Measurements from ENCODE around the gene TTF2.
"Not testable (repeated sequence)": the region's sequence is repeated elsewhere in the genome, so short reads cannot be mapped to it uniquely, and the experiment has no call there.

Gene TTF2

DNA sequence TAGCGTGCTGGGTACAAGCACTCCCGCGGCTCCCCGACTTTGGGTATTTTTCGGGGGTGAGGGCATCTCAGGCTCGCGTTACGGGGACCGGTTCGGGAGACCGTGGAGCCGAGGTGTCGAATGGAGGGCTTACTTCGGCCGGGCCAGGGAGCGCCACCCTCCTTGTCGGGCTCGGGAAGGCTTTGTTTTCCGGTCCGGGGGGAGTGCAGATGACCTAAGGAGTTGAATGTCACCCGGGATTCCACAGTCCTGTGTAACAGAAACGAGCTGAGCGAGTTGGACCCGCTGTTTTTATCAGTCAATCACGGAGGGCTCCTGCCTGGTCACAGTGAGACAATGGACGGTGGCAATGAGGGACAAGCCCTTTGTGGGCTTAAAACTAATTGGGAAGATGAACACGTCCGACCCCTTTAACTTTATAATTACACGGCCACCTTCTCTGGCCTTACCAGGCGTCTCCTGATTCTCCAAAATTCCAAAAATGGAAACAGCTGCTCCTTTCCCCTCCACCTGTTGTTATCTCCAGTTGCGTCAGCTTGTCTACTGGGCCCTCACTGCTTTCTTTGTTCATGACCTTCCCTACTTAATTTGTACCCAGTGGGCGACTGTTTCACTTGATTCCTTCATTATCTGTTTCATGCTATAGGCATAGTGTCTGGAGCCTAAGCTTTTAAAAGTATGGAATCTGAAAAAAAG lies 62.4 kb downstream of the TTF2 start:
- no peak for DNase-seq

- no peak for DNase-seq
Observed at GRCh38 chr1:117123274-117123673, 63.1 kb downstream of the TTF2 start.

DNA sequence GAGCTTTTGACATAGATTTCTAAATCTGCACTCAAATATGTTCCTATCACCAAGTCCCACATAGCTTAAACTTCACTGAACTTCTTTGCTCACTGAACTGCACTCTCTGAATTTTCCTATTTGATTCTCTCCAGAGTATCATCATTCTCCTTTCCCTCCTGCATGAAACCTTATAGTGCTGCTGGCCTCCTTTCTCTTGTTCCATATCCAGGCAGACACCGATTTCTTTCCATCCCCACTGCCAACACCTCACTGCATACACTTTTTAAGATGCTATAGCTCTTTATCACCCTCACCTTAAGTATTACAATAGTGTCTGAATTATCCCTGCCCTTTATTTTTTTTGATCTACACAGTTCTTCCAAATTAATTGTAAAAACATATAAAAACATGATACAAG lies 64.5 kb downstream of the TTF2 start:
- no peak for DNase-seq

GRCh38 chr1:117127795-117128194 lies 67.7 kb downstream of the TTF2 start:
- no peak for DNase-seq

- DNase-seq = no peak
Observed at GRCh38 chr1:117128323-117129079, 68.4 kb downstream of the TTF2 start.

- DNase-seq = no peak
Observed at GRCh38 chr1:117130526-117130925, 70.4 kb downstream of the TTF2 start.

- no peak for DNase-seq
Observed at GRCh38 chr1:117135329-117135728, 75.2 kb downstream of the TTF2 start.

DNA sequence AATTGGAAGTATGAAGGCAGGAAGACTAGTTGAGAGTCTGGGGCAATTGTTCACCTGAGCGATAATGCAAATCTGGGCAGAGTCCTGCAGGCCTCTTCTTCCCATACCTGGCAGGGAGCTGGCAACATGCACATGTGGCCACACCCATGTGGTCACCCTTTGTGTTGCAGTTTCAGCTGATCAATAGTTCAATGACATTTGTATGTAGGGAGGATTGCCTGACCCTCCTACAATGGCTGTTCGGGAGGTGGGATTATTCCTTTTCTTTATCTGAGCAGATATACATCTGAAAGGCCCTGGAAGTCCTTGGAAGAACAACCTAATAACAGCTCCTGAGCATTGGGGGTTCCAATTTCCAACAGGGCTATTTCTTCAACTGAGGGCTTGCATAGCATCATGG lies 76.6 kb downstream of the TTF2 start:
- no peak for DNase-seq

- no peak for DNase-seq
Observed at GRCh38 chr1:117137281-117137855, 77.2 kb downstream of the TTF2 start.

DNA sequence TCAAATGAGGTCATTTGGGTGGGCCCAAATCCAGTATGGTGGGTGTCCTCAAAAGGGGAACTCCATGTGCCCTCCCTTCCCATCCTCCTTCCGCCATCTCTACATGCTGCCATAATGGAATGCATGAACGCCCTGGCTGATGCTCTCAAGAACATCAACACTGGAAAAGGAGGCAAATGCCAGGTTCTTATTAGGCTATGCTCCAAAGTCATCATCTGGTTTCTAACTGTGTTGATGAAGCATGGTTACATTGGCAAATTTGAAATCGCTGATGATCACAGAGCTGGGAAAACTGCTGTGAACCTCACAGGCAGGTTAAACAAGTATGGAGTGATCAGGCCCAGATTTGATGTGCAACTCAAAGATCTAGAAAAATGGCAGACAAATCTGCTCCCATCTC lies 78.0 kb downstream of the TTF2 start:
- DNase-seq = no peak

GRCh38 chr1:117138561-117138960 lies 78.4 kb downstream of the TTF2 start:
- DNase-seq = no peak

DNA sequence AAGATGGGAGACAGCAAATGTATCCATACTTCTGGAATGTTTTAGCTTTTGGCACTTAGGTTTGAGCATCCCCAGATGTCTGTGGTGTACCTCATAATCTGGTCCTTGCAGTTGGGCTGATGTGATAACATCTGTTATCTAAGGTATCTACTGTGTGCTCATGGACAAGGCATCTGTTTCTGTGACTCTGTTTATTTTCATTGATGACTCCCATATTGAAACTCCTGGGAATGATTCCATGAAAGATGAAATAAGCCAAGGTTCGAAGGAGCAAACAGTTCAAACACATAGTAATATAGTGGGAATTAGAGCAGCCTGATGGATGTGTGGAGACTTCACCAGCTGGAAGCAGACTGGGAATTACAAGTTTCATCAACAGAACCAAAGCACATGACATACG lies 82.1 kb downstream of the TTF2 start:
- DNase-seq = no peak

DNA sequence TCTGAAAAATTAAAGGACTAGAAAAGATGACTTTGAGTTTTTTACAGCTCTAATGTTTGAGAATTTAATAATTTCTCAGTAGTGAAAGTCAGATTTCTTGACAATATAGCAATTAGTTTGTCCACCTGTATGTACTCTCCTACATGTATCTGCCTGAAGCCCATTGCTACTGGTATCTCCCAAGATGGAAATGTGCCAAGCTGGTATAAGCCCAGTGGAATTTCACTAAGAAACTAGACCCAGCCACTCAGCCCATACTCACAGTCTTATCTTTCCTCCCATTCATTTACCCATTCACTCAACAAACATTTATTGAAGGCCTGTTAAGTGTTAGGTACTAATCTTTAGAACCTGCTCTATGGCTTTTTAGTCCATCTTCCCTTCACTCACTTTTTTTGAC lies 83.0 kb downstream of the TTF2 start:
- DNase-seq = no peak

GRCh38 chr1:117143871-117144270 lies 83.7 kb downstream of the TTF2 start:
- no peak for DNase-seq

- no peak for DNase-seq
Observed at GRCh38 chr1:117146072-117146471, 85.9 kb downstream of the TTF2 start.

DNA sequence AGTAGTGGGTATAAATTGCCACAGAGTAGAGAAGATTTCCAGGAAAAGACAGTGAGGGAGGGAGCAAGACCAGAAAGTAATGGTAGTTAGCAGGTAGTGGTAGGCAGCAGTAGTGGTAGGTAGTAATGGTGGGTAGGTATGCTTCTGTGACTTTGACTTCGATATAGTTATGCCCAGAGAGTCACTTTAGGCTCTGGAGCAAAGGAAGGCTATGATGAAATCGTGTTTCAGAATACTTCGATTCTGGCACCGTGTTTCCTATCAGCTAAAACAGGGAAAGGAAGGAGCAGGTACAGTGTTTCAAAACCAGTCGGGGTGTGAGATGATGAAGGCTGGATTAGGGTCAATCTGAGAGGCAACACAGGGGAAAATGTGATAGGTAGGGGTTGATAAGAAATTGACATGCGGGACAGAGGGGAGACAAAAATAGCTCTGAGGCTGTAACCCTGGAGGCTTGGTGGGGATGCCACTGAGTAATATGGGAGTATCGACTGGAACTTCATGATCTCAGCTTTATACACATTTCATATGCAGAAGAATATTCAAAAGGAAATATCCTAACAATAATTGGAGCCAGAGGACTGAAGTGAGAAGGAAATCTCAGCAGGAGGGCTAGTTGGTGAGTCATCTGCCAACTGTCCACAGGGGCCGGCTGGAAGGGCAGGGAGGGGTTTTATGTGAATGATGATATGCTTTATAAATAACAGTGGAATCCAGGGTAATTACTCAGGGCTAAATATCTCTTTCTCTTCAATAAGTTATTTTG lies 86.6 kb downstream of the TTF2 start:
- no peak for DNase-seq

- no peak for DNase-seq
Observed at GRCh38 chr1:117147341-117147831, 87.3 kb downstream of the TTF2 start.

- DNase-seq = no peak
Observed at GRCh38 chr1:117147856-117148588, 87.9 kb downstream of the TTF2 start.

- no peak for DNase-seq
Observed at GRCh38 chr1:117150316-117150715, 90.2 kb downstream of the TTF2 start.

GRCh38 chr1:117151305-117151704 lies 91.2 kb downstream of the TTF2 start:
- not testable (repeated sequence) for DNase-seq

Measured in activated CD4-positive, CD25-positive, alpha-beta regulatory T cell (primary cell).